CD4-positive, alpha-beta T cell treated with Interferon alpha-2 for 1 hour (primary cell): Measurements from ENCODE around the gene GPR87.

Source experiments
- DNase-seq, 2 donors: peaks; one replicate each; pipeline ENCODE4 v3.0.0-alpha.2; 2020 to 2022

The GPR87 gene

GRCh38 chr3:151281671-151282324, 34.8 kb downstream of the GPR87 start:
- DNase-seq, result no peak

- peak; percentile 28 to 38 for DNase-seq
These were observed 38.4 kb downstream of the GPR87 start, which contains the start of gene P2RY14 for GRCh38 chr3:151278230-151278629. Gene P2RY14, minus strand, starts transcription at chr3:151278542. Its CDS starts 64,226 bp downstream, at chr3:151214316.

- DNase-seq, result peak; percentile 63 to 74
These were observed 40.0 kb downstream of the GPR87 start for GRCh38 chr3:151276687-151277042.

GRCh38 chr3:151276038-151276686, 40.5 kb downstream of the GPR87 start:
- no peak for DNase-seq

GRCh38 chr3:151275091-151275490, 41.5 kb downstream of the GPR87 start:
- DNase-seq, result peak in 1 of 2 donors; percentile 16

- DNase-seq, result no peak
These were observed 47.0 kb downstream of the GPR87 start for GRCh38 chr3:151269631-151270030.

- peak; percentile 15 to 50 for DNase-seq
These were observed 48.1 kb downstream of the GPR87 start for GRCh38 chr3:151268267-151269235.

GRCh38 chr3:151267066-151267465, 49.6 kb downstream of the GPR87 start:
- no peak for DNase-seq

- DNase-seq, result peak; percentile 44 to 86
These were observed 50.8 kb downstream of the GPR87 start for GRCh38 chr3:151265866-151266265.

GRCh38 chr3:151265166-151265565, 51.5 kb downstream of the GPR87 start:
- DNase-seq, result no peak

- DNase-seq, result no peak
These were observed 52.0 kb downstream of the GPR87 start for GRCh38 chr3:151264605-151265004.

GRCh38 chr3:151262871-151263525, 53.6 kb downstream of the GPR87 start:
- no peak for DNase-seq

GRCh38 chr3:151259664-151260063, 57.0 kb downstream of the GPR87 start:
- DNase-seq, result no peak

- no peak for DNase-seq
These were observed 59.9 kb downstream of the GPR87 start for GRCh38 chr3:151256749-151257148.

GRCh38 chr3:151248772-151249337, 67.8 kb downstream of the GPR87 start:
- DNase-seq, result no peak
